K562 (cell line): ENCODE data around the gene HOXB5. TPM values are rescaled to one million over a fixed set of nuclear protein-coding genes. Genes with fewer than 3 reads are reported as not detected.

Experiments
- ARHGAP35 ChIP-seq: fragments of 450-650 bp; IDR thresholded peaks from 2 replicates; pipeline ENCODE4 v1.6.1; 2018; ENCODE audit not compliant: partially characterized antibody
- CHD2 ChIP-seq: IDR thresholded peaks from 2 replicates; pipeline ENCODE4 v1.6.1; 2011; ENCODE audit warnings: low read depth, low read length
- DLX4 ChIP-seq: fragments of 250-450 bp; sonication (Bioruptor Pico); IDR thresholded peaks from 2 replicates; pipeline ENCODE4 v1.6.1; 2021; ENCODE audit warnings: mild to moderate bottlenecking
- E2F5 ChIP-seq: sonication (generic); formaldehyde crosslinking; IDR thresholded peaks from 2 replicates; pipeline ENCODE4 v1.8.0; 2022; ENCODE audit warnings: mild to moderate bottlenecking, missing genetic modification reagents
- FOS ChIP-seq: IDR thresholded peaks from 3 replicates; pipeline ENCODE4 v1.6.1; 2011; ENCODE audit not compliant: insufficient read length; ENCODE audit errors: extremely low read depth
- GATAD2B ChIP-seq: fragments of 450-650 bp; IDR thresholded peaks from 2 replicates; pipeline ENCODE4 v1.6.1; 2017; ENCODE audit warnings: mild to moderate bottlenecking, borderline replicate concordance
- ILK ChIP-seq: fragments of 450-650 bp; IDR thresholded peaks from 2 replicates; pipeline ENCODE4 v1.6.1; 2016; ENCODE audit warnings: missing genetic modification characterization, low read depth, mild to moderate bottlenecking, missing compliant biosample characterization, moderate library complexity, borderline replicate concordance
- MAZ ChIP-seq, 2 experiments: fragments of 450-650 bp in 1 of 2; sonication (generic) in 1 of 2; formaldehyde crosslinking; IDR thresholded peaks in 1 of 2; conservative IDR thresholded peaks in 1 of 2; 2 replicates each; pipeline versions ENCODE4 v1.4.0 to v1.5.0; 2020; ENCODE audit warnings: mild to moderate bottlenecking in 1 of 2, missing genetic modification reagents in 1 of 2
- NEUROD1 ChIP-seq: fragments of 150-350 bp; IDR thresholded peaks from 2 replicates; pipeline ENCODE4 v1.6.1; 2014; ENCODE audit warnings: borderline replicate concordance, low read length, low read depth; ENCODE audit not compliant: partially characterized antibody
- RB1 ChIP-seq: fragments of 450-650 bp; IDR thresholded peaks from 2 replicates; pipeline ENCODE4 v1.6.1; 2017; ENCODE audit warnings: low read depth, mild to moderate bottlenecking
- REST ChIP-seq, 2 experiments: fragments of 450-650 bp; formaldehyde crosslinking in 1 of 2; IDR thresholded peaks; 2 replicates each; pipeline versions ENCODE4 v1.4.0 to v1.6.1; 2014 to 2020; ENCODE audit warnings: mild to moderate bottlenecking in 2 of 2, borderline replicate concordance in 1 of 2, low read depth in 1 of 2
- SIN3A ChIP-seq, 2 experiments: fragments of 150-350 bp in 1 of 2; IDR thresholded peaks; 2 replicates each; pipeline ENCODE4 v1.6.1; 2011 to 2016; ENCODE audit warnings: borderline replicate concordance in 2 of 2, low read depth in 2 of 2, low read length in 2 of 2, mild to moderate bottlenecking in 2 of 2, moderate library complexity in 2 of 2; ENCODE audit not compliant: control insufficient read depth in 1 of 2
- SUPT5H ChIP-seq: fragments of 450-650 bp; IDR thresholded peaks from 2 replicates; pipeline ENCODE4 v1.6.1; 2016
- TCF15 ChIP-seq: fragments of 250-450 bp; sonication (Bioruptor Pico); IDR thresholded peaks from 2 replicates; pipeline ENCODE4 v1.8.0; 2022; ENCODE audit warnings: moderate library complexity, mild to moderate bottlenecking, inconsistent platforms
- ZNF12 ChIP-seq: sonication (generic); formaldehyde crosslinking; IDR thresholded peaks from 2 replicates; pipeline ENCODE4 v1.4.0; 2020; ENCODE audit warnings: mild to moderate bottlenecking, missing genetic modification reagents
- ZNF124 ChIP-seq: sonication (generic); formaldehyde crosslinking; IDR thresholded peaks from 2 replicates; pipeline ENCODE4 v1.8.1; 2022; ENCODE audit warnings: missing genetic modification reagents
- ZNF146 ChIP-seq: IDR thresholded peaks from one replicate; pipeline ENCODE4 v1.6.1; 2018; ENCODE audit warnings: missing compliant biosample characterization; ENCODE audit not compliant: unreplicated experiment
- ZNF3 ChIP-seq: fragments of 250-450 bp; sonication (Bioruptor Pico); IDR thresholded peaks from 2 replicates; pipeline ENCODE4 v1.5.0; 2021; ENCODE audit warnings: mild to moderate bottlenecking, moderate library complexity
- polyA plus RNA-seq, 8 experiments: library from polyadenylated mRNA; depleted of rRNA in 4 of 8; stranded (reverse) in 5 of 8; unstranded in 3 of 8; fragments of >200 nt; fragmentation: Nextera tagmentation in 2 of 8; fragmentation: Illumina TruSeq in 1 of 8; extraction: Ambion mirVana in 2 of 8; extraction: Trizol in 1 of 8; gene quantifications; 2 replicates each; pipeline versions ENCODE4 v1.2.1 to v1.2.3, GENCODE V29; 2011 to 2014; ENCODE audit warnings: inconsistent platforms in 1 of 8, missing spikeins in 1 of 8
- total RNA-seq, 7 experiments: library from RNA; depleted of rRNA in 6 of 7; stranded (reverse); fragments of >200 nt in 6 of 7; fragmentation: Illumina TruSeq in 2 of 7; extraction: Trizol in 2 of 7; gene quantifications; 2 replicates each; pipeline versions ENCODE4 v1.2.1 to v1.2.3, GENCODE V29; 2011 to 2021; ENCODE audit warnings: low replicate concordance in 1 of 7

HOXB5 gene
- total and polyA plus RNA-seq, 9 of the 15 experiments (the other 6 are each of a cell fraction or from before 2014, with no cell fraction given): 0.24 to 2.7 (median 0.65) TPM

GRCh38 chr17:48541577-48542113, 51.9 kb downstream of the HOXB5 start (continued):
- TF ChIP-seq REST (IDR thresholded peaks at IDR 0.05; ENCODE audit: borderline replicate concordance): no peak
- TF ChIP-seq REST (CRISPR knock-in tag; IDR thresholded peaks at IDR 0.05; ENCODE audit: low read depth): no peak
- TF ChIP-seq GATAD2B: no peak
- TF ChIP-seq SUPT5H: peak; percentile 66; the same call in 1 of the 2 replicates
- TF ChIP-seq FOS: no peak
- TF ChIP-seq E2F5 (CRISPR knock-in tag): no peak
- TF ChIP-seq ARHGAP35: no peak
- no peak for TF ChIP-seq ILK (tag)
- TF ChIP-seq ZNF146 (CRISPR knock-in tag): no peak
- peak in 1 of 2 experiments; percentile 7; a peak in 1 of 4 replicates for TF ChIP-seq SIN3A (IDR thresholded peaks at IDR 0.05; ENCODE audit: borderline replicate concordance in 2 of 2, control insufficient read depth in 1 of 2, low read depth in 2 of 2, low read length in 2 of 2)
- TF ChIP-seq NEUROD1: no peak
- TF ChIP-seq ZNF3 (CRISPR knock-in tag): no peak
- TF ChIP-seq ZNF124: no peak
- TF ChIP-seq RB1: no peak; the same call in none of the 2 replicates
- TF ChIP-seq MAZ (CRISPR knock-in tag; conservative IDR thresholded peaks at IDR 0.05 in 1 of 2, IDR thresholded peaks at IDR 0.05 in 1 of 2): peak; percentile 62 to 68
- TF ChIP-seq TCF15 (CRISPR knock-in tag): no peak
- no peak for TF ChIP-seq DLX4 (CRISPR knock-in tag)
- TF ChIP-seq ZNF12 (CRISPR knock-in tag): no peak
- no peak for TF ChIP-seq CHD2
